D721Med (cell line): ENCODE results near the gene SLC7A11.

Experiments
- DNase-seq: peaks from one replicate; pipeline ENCODE4 v3.0.0; 2011; ENCODE audit warnings: low spot score; ENCODE audit not compliant: insufficient read length
- FAIRE-seq: peaks from 2 replicates; lab custom pipeline; 2011; peaks lifted over from hg19 to GRCh38; lab: Jason Lieb, UNC
- CTCF ChIP-seq: IDR thresholded peaks from 2 replicates; pipeline ENCODE4 v1.5.1; 2012; ENCODE audit warnings: mild to moderate bottlenecking, control low read depth; ENCODE audit not compliant: insufficient read depth; ENCODE audit errors: missing control alignments

The SLC7A11 gene

GRCh38 chr4:138199568-138200235 lies 42.4 kb downstream of the SLC7A11 start:
- TF ChIP-seq CTCF, result no peak
- DNase-seq (no peak), FAIRE-seq (no peak)

GRCh38 chr4:138196153-138196552 lies 46.0 kb downstream of the SLC7A11 start:
- FAIRE-seq (no peak), DNase-seq (no peak)
- no peak for TF ChIP-seq CTCF

- FAIRE-seq (no peak), DNase-seq (no peak)
- TF ChIP-seq CTCF, result no peak
Observed at GRCh38 chr4:138193963-138194362, 48.2 kb downstream of the SLC7A11 start.

- no peak for TF ChIP-seq CTCF
- no peak for FAIRE-seq
- DNase-seq, result no peak
Observed at GRCh38 chr4:138192113-138192512, 50.0 kb downstream of the SLC7A11 start.

GRCh38 chr4:138190452-138190858 lies 51.7 kb downstream of the SLC7A11 start:
- no peak for DNase-seq
- TF ChIP-seq CTCF, result no peak
- FAIRE-seq, result no peak

GRCh38 chr4:138189206-138189605 lies 52.9 kb downstream of the SLC7A11 start:
- FAIRE-seq (no peak), DNase-seq (no peak)
- TF ChIP-seq CTCF, result no peak

GRCh38 chr4:138188406-138189084 lies 53.6 kb downstream of the SLC7A11 start:
- FAIRE-seq (no peak), DNase-seq (no peak)
- TF ChIP-seq CTCF, result no peak
